Central memory CD8-positive, alpha-beta T cell (primary cell): ENCODE data around the gene SOX9.
"Not testable (repeated sequence)": the region's sequence is repeated elsewhere in the genome, so short reads cannot be mapped to it uniquely, and the experiment has no call there.

Source experiments
- ATAC-seq: fragments of 150-1000 bp; cut with Tn5 transposase; replicated peaks from 2 replicates; pipeline ENCODE4 v1.10.0; 2022; ENCODE audit warnings: mild to moderate bottlenecking, moderate FRiP score, moderate number of reproducible peaks; ENCODE audit not compliant: poor library complexity, severe bottlenecking; ENCODE audit errors: extremely low read depth
- DNase-seq, 2 donors: peaks; one replicate each; pipeline ENCODE4 v3.0.0; 2021; ENCODE audit warnings: low spot score in 2 of 2
- H3K27ac Mint-ChIP-seq: one replicate; pipeline ENCODE4 v1.8.0; 2022; ENCODE audit warnings: low read depth, mild to moderate bottlenecking, moderate library complexity, mixed read lengths
- H3K27me3 Mint-ChIP-seq: one replicate; pipeline ENCODE4 v1.8.0; 2022; ENCODE audit warnings: mixed read lengths
- H3K36me3 Mint-ChIP-seq: one replicate; pipeline ENCODE4 v1.8.0; 2022; ENCODE audit warnings: mild to moderate bottlenecking, moderate library complexity, mixed read lengths; ENCODE audit not compliant: insufficient read depth
- H3K4me1 Mint-ChIP-seq: one replicate; pipeline ENCODE4 v1.8.0; 2022; ENCODE audit warnings: mixed read lengths
- H3K4me3 Mint-ChIP-seq: one replicate; pipeline ENCODE4 v1.8.0; 2022; ENCODE audit warnings: mild to moderate bottlenecking, moderate library complexity, mixed read lengths
- H3K9me3 Mint-ChIP-seq: one replicate; pipeline ENCODE4 v1.8.0; 2022; ENCODE audit warnings: mixed read lengths

SOX9 gene

GRCh38 chr17:72142097-72142496 is 21.3 kb downstream of the SOX9 start:
- H3K27me3 Mint-ChIP-seq, H3K4me1 Mint-ChIP-seq, H3K27ac Mint-ChIP-seq, H3K36me3 Mint-ChIP-seq, DNase-seq, ATAC-seq, H3K4me3 Mint-ChIP-seq: not testable (repeated sequence)
- H3K9me3 Mint-ChIP-seq: peaks cover 13% of the 10 kb centered on the region

GRCh38 chr17:72142614-72143013 is 21.8 kb downstream of the SOX9 start:
- Mint-ChIP-seq H3K4me1 (no peaks in the 10 kb centered on the region), H3K4me3 (no peak overlapping the region), H3K36me3 (no peaks in the 10 kb centered on the region), H3K9me3 (peaks cover 13% of the 10 kb centered on the region), H3K27me3 (no peaks in the 10 kb centered on the region), H3K27ac (no peak overlapping the region)
- ATAC-seq (no peak), DNase-seq (no peak)

GRCh38 chr17:72143245-72143644 is 22.4 kb downstream of the SOX9 start:
- no peak for ATAC-seq
- no peaks in the 10 kb centered on the region for H3K27me3 Mint-ChIP-seq
- peaks cover 13% of the 10 kb centered on the region for H3K9me3 Mint-ChIP-seq
- H3K27ac Mint-ChIP-seq: no peak overlapping the region
- no peaks in the 10 kb centered on the region for H3K4me1 Mint-ChIP-seq
- no peak overlapping the region for H3K4me3 Mint-ChIP-seq
- DNase-seq: no peak
- H3K36me3 Mint-ChIP-seq: no peaks in the 10 kb centered on the region

GRCh38 chr17:72144101-72144500 is 23.3 kb downstream of the SOX9 start:
- H3K9me3 Mint-ChIP-seq: peaks cover 13% of the 10 kb centered on the region
- no peaks in the 10 kb centered on the region for H3K27me3 Mint-ChIP-seq
- H3K36me3 Mint-ChIP-seq: no peaks in the 10 kb centered on the region
- H3K27ac Mint-ChIP-seq: no peak overlapping the region
- ATAC-seq: no peak
- DNase-seq: no peak
- H3K4me1 Mint-ChIP-seq: no peaks in the 10 kb centered on the region
- H3K4me3 Mint-ChIP-seq: no peak overlapping the region

GRCh38 chr17:72145562-72145961 is 24.7 kb downstream of the SOX9 start:
- no peak for DNase-seq
- no peak for ATAC-seq

GRCh38 chr17:72145962-72146361 is 25.1 kb downstream of the SOX9 start:
- peaks cover 13% of the 10 kb centered on the region for H3K9me3 Mint-ChIP-seq
- DNase-seq (no peak), ATAC-seq (no peak)
- H3K27me3 Mint-ChIP-seq: no peaks in the 10 kb centered on the region
- H3K4me3 Mint-ChIP-seq: no peak overlapping the region
- H3K27ac Mint-ChIP-seq: no peak overlapping the region
- H3K36me3 Mint-ChIP-seq: no peaks in the 10 kb centered on the region
- H3K4me1 Mint-ChIP-seq: no peaks in the 10 kb centered on the region

More at GRCh38 chr17:72145562-72145961, 24.7 kb downstream of the SOX9 start:
- Mint-ChIP-seq H3K9me3 (peaks cover 13% of the 10 kb centered on the region), H3K4me3 (no peak overlapping the region), H3K4me1 (no peaks in the 10 kb centered on the region), H3K36me3 (no peaks in the 10 kb centered on the region), H3K27ac (no peak overlapping the region), H3K27me3 (no peaks in the 10 kb centered on the region)

GRCh38 chr17:72146371-72146770 is 25.6 kb downstream of the SOX9 start:
- DNase-seq (no peak), ATAC-seq (no peak)
- H3K4me1 Mint-ChIP-seq: no peaks in the 10 kb centered on the region
- peaks cover 13% of the 10 kb centered on the region for H3K9me3 Mint-ChIP-seq
- no peak overlapping the region for H3K27ac Mint-ChIP-seq
- no peak overlapping the region for H3K4me3 Mint-ChIP-seq
- H3K27me3 Mint-ChIP-seq: no peaks in the 10 kb centered on the region
- H3K36me3 Mint-ChIP-seq: no peaks in the 10 kb centered on the region

GRCh38 chr17:72150632-72151460 is 30.0 kb downstream of the SOX9 start:
- Mint-ChIP-seq H3K27me3 (no peaks in the 10 kb centered on the region), H3K4me3 (no peak overlapping the region), H3K27ac (no peak overlapping the region), H3K4me1 (no peaks in the 10 kb centered on the region), H3K36me3 (no peaks in the 10 kb centered on the region), H3K9me3 (peaks cover 9% of the 10 kb centered on the region)
- no peak for ATAC-seq
- no peak for DNase-seq

GRCh38 chr17:72151565-72152386 is 31.0 kb downstream of the SOX9 start:
- no peak overlapping the region for H3K4me3 Mint-ChIP-seq
- no peaks in the 10 kb centered on the region for H3K36me3 Mint-ChIP-seq
- no peak for ATAC-seq
- H3K4me1 Mint-ChIP-seq: no peaks in the 10 kb centered on the region
- H3K9me3 Mint-ChIP-seq: no peaks in the 10 kb centered on the region
- H3K27ac Mint-ChIP-seq: no peak overlapping the region
- DNase-seq: no peak
- H3K27me3 Mint-ChIP-seq: no peaks in the 10 kb centered on the region

GRCh38 chr17:72152387-72152929 is 31.6 kb downstream of the SOX9 start:
- no peaks in the 10 kb centered on the region for H3K27me3 Mint-ChIP-seq
- DNase-seq: no peak
- no peak overlapping the region for H3K4me3 Mint-ChIP-seq
- no peak for ATAC-seq
- H3K9me3 Mint-ChIP-seq: no peaks in the 10 kb centered on the region
- no peak overlapping the region for H3K27ac Mint-ChIP-seq
- no peaks in the 10 kb centered on the region for H3K36me3 Mint-ChIP-seq
- no peaks in the 10 kb centered on the region for H3K4me1 Mint-ChIP-seq

GRCh38 chr17:72158895-72159885 is 38.4 kb downstream of the SOX9 start:
- Mint-ChIP-seq H3K9me3 (peaks cover 19% of the 10 kb centered on the region), H3K27ac (no peak overlapping the region), H3K4me1 (no peaks in the 10 kb centered on the region), H3K4me3 (no peak overlapping the region), H3K36me3 (no peaks in the 10 kb centered on the region), H3K27me3 (no peaks in the 10 kb centered on the region)
- DNase-seq: no peak
- no peak for ATAC-seq

- Mint-ChIP-seq H3K27ac (no peak overlapping the region), H3K4me1 (no peaks in the 10 kb centered on the region), H3K36me3 (no peaks in the 10 kb centered on the region), H3K4me3 (no peak overlapping the region), H3K27me3 (no peaks in the 10 kb centered on the region), H3K9me3 (peaks cover 24% of the 10 kb centered on the region)
- no peak for ATAC-seq
- no peak for DNase-seq
Observed at GRCh38 chr17:72162569-72162968, 41.7 kb downstream of the SOX9 start.
